Placental pericyte (primary cell): ENCODE data around the gene RNF34. TPM values are rescaled to one million over a fixed set of nuclear protein-coding genes. Genes with fewer than 3 reads are reported as not detected.

Experiments used
- total RNA-seq: library from RNA; depleted of rRNA; stranded (reverse); fragments of >200 nt; gene quantifications from 2 replicates; pipeline ENCODE4 v1.2.3, GENCODE V29; 2012

Gene RNF34
- 40.5 and 67.4 TPM in 2 replicates for total RNA-seq

GRCh38 chr12:121399391-121400331 lies at the start of gene RNF34:
Gene RNF34, plus strand, starts transcription at chr12:121400118. Its CDS starts 95 bp downstream, at chr12:121400213.

GRCh38 chr12:121351820-121352681 lies 47.9 kb upstream of the RNF34 start, which contains the start of gene ANAPC5:
Gene ANAPC5, minus strand, starts transcription at chr12:121352411. Its CDS starts 71 bp downstream, at chr12:121352340.

Other genes with a start within 250 kb of the RNF34 start
- gene P2RX4, start 190.0 kb upstream of the RNF34 start, total RNA-seq = 19.6 and 68.3 TPM in 2 replicates
- 12.9 and 19.5 TPM in 2 replicates for gene CAMKK2, start 103.4 kb upstream of the RNF34 start, total RNA-seq
- 84.3 and 192 TPM in 2 replicates for gene ANAPC5, start 47.7 kb upstream of the RNF34 start, total RNA-seq
- gene KDM2B, start 180.9 kb downstream of the RNF34 start, total RNA-seq = 49.5 and 54.8 TPM in 2 replicates
- gene ORAI1, start 226.4 kb downstream of the RNF34 start, total RNA-seq = 19.0 and 20.2 TPM in 2 replicates